ENCODE results near the gene CADM3.

Gene CADM3

GRCh38 chr1:159173320-159173719 is 1.9 kb downstream of the CADM3 start:
- no peak for ATAC-seq
- DNase-seq: no peak

- ATAC-seq (no peak), DNase-seq (no peak)
Measured at GRCh38 chr1:159175571-159175970, 4.2 kb downstream of the CADM3 start.

- ATAC-seq: no peak
- peak; percentile 20 for DNase-seq
Measured at GRCh38 chr1:159177272-159177907, 6.0 kb downstream of the CADM3 start.

- DNase-seq: no peak
- ATAC-seq: no peak
Measured at GRCh38 chr1:159179906-159180305, 8.5 kb downstream of the CADM3 start.

DNA sequence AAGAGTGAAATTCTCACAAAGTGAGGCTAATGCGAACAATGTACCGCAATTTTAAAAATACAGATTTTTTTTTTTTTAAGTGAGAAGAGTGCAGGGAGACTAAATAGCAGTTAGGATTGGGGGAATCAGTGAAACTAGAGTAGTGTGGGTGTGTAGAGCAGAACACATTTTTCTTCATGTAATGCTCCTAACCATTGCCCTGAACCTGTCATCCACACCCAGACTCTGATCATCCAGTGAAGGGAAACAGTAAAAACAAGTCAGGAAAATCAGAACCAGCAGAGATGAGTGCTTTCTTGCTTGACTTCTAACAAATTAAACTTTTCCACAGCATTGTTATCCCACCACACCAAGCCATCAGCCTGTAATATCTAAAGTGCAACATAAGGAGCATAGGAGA is 9.1 kb downstream of the CADM3 start:
- ATAC-seq: no peak
- no peak for DNase-seq

DNA sequence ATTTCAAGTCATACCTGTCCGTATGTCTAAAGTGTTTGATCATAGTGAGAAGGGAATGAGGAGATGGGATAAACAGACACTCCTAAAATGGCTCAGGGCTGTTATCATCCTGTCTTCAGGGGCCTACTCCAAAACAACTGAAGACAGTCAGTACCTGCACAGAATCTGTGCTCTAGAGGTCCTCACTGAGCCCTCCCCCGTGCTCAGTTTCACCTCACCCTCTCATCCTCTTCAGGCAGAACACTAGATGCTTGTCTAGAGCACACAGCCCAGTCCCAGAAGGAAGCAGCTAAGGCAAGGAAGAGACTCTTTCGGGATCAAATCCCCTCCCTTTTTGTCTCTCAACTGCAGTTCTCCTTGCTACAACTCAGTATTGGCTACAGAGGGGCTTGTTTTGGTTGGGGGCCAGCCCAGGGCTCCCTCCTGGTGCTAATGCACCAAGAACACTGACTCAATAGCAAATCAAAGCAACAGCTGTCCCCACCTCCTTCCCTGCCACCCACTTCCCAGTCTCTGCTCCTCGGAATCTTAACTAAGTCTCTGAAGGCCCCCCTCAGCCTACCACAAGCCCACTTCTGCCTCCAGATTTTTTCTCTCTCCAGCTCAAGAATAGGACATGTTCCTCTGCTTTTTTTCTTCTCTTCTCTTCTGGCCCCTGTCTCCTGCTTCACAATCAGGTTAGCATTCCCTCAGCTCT is 10.1 kb downstream of the CADM3 start:
- DNase-seq (no peak), ATAC-seq (no peak)

- ATAC-seq (no peak), DNase-seq (no peak)
Measured at GRCh38 chr1:159184201-159184600, 12.8 kb downstream of the CADM3 start.

DNA sequence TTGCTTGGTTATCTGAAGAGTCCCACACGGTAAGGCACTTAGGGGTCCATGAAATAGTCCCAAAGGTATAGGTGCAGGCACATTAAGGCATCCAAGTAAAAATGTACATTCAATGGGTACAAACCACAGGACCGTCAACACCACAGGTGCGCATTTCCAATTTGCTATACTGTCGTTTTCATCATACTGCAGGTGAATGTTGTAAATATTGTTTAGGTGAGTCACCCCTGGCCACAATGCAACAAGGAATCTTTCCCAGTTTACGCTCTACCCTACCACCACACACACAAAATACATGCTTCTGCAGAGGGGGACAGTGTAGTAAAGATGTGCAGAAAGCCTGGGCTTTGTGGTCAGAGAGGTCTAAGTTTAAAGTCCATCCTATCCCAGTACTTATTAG is 13.7 kb downstream of the CADM3 start:
- ATAC-seq (no peak), DNase-seq (no peak)

DNA sequence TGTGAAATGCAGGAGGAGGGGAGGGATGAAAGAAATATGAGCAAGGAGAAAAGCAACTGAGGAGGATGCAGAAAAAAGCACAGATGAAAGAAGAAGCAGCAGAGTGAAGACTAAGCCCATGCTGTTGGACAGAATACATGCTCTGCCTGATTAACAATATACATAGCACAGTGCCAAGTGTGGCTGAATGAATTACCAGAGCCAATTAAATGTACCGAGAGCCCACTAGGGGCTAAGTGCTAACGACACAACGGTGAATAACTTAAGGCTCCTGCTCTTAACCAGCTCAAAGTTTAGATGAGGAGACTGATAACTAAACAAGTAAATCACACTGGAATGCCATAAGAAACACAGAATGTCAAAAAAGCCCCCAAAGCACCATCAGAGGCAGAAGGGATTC is 15.6 kb downstream of the CADM3 start:
- ATAC-seq: no peak

GRCh38 chr1:159187647-159188374 is 16.4 kb downstream of the CADM3 start:
- DNase-seq (no peak), ATAC-seq (no peak)

More for the DNA sequence above, 15.6 kb downstream of the CADM3 start:
- no peak for DNase-seq

GRCh38 chr1:159188375-159188788 is 17.0 kb downstream of the CADM3 start:
- ATAC-seq: peak; percentile 57

DNA sequence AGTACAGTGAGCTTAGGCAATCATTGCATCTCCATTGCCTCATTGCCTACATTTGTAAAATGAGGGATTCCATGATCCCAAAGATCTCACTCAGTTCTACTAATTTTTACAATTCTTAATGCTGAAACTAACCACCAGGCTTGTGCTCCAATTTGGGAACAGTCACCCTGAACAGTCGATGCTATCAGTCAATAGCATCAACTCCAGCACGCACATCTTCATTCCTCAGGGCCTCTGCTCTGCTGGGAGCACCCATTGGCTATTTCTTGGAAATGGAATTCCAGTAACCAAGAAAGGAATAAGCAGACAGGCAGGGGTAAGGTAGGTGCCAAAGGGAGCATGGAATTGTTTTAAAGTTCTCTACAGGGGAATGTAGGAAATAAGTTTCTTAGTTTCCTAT is 19.0 kb downstream of the CADM3 start:
- ATAC-seq (no peak), DNase-seq (no peak)

More at GRCh38 chr1:159188375-159188788, 17.0 kb downstream of the CADM3 start:
- peak; percentile 13 for DNase-seq

GRCh38 chr1:159196543-159196942 is 25.1 kb downstream of the CADM3 start:
- no peak for ATAC-seq

GRCh38 chr1:159197561-159198557 is 26.4 kb downstream of the CADM3 start:
- peak; percentile 68 for DNase-seq
- peak; percentile 67 for ATAC-seq

More at GRCh38 chr1:159196543-159196942, 25.1 kb downstream of the CADM3 start:
- no peak for DNase-seq

GRCh38 chr1:159199901-159200300 is 28.5 kb downstream of the CADM3 start:
- DNase-seq (no peak), ATAC-seq (no peak)

GRCh38 chr1:159200769-159201168 is 29.4 kb downstream of the CADM3 start:
- ATAC-seq: no peak

GRCh38 chr1:159201642-159202041 is 30.2 kb downstream of the CADM3 start:
- DNase-seq (no peak), ATAC-seq (no peak)

More at GRCh38 chr1:159200769-159201168, 29.4 kb downstream of the CADM3 start:
- DNase-seq: no peak

- no peak for DNase-seq
- no peak for ATAC-seq
Measured at GRCh38 chr1:159203610-159204009, 32.2 kb downstream of the CADM3 start.

DNA sequence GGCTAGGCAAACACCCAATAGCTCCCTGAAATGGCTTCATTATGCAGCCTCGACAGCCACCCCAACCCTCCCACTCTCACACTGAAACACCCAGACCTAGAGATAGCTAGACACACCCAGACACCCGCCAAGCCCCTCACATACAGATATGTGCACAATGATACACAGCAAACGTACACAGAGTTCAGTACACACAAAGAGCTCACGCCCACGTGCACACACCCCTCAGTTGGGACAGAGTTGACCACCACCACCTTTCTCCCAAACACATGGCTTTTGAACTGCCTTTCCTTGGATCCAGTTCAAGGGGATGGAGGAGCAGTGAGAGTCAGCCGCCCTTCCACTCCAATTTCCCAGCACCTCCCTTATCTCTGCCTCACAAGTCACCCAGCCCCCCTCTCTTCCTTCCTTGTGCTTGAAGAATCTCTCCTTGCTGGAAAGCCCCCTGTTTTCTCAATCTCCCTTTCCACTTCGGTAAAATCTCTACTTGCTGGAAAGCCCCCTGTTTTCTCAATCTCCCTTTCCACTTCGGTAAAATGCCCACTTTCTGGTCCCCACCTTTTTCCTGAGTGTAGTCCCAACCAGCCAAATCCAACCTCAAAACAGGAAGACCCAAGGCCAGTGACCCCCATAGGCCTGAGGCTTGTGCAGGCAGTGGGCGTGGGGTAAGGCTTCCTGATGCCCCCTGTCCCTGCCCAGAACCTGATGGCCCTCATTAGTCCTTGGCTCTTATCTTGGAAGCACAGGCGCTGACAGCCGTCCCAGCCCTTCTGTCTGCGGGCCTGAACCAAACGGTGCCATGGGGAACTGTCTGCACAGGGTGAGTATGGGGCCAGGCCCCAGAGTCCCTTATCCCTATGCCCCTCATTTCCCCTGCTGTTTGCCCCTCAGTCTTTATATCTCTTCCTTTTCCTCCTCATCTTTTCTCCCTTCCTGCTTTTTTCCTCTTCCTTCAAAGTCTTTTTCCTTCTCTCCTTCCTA is 33.0 kb downstream of the CADM3 start, which contains the start of gene ACKR1:
TSS of gene ACKR1 (plus strand) at position 715 of the 981 bp plus-strand sequence. CDS start at position 800, 85 bp downstream.
- DNase-seq: no peak
- no peak for ATAC-seq

DNA sequence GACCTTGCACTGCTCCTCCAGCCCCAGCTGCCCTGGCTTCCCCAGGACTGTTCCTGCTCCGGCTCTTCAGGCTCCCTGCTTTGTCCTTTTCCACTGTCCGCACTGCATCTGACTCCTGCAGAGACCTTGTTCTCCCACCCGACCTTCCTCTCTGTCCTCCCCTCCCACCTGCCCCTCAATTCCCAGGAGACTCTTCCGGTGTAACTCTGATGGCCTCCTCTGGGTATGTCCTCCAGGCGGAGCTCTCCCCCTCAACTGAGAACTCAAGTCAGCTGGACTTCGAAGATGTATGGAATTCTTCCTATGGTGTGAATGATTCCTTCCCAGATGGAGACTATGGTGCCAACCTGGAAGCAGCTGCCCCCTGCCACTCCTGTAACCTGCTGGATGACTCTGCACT is 33.8 kb downstream of the CADM3 start:
- ATAC-seq (no peak), DNase-seq (no peak)

All from stimulated activated naive CD8-positive, alpha-beta T cell treated with anti-CD3 and anti-CD28 coated beads, Interleukin-15, Interleukin-2, amounts not matched to agents 100 U/mL and 50 U/mL, for 24 hours (primary cell).